GM12872 (cell line): ENCODE data around the gene KIF5C.

ENCODE experiments used
- CTCF ChIP-seq: IDR thresholded peaks from 3 replicates; pipeline ENCODE4 v1.5.1; 2011; ENCODE audit warnings: low read depth, mild to moderate bottlenecking, low read length, moderate library complexity; ENCODE audit not compliant: insufficient read depth

Gene KIF5C

GRCh38 chr2:148969659-148970061, 94.6 kb downstream of the KIF5C start:
- TF ChIP-seq CTCF: no peak

DNA sequence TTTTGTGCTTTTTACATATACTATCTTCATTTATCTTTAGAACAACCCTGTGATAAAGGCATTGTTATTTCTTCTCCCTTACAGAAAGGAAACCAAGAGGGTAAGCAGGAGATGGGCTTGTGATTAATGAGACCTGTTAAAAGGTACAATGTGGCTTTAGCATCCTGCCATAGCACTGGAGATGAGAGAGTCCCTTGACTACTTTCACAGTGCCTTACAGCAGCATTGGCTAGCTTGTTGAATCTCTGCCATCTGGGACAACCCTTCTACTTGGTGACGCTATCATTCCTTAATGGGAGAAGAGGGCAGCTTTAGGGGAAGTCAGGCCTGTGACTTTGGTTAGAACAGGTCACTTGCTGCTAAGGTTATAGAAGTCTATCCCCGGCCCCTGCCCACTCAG, 95.4 kb downstream of the KIF5C start:
- no peak for TF ChIP-seq CTCF

GRCh38 chr2:148971547-148971946, 96.5 kb downstream of the KIF5C start:
- TF ChIP-seq CTCF: no peak

DNA sequence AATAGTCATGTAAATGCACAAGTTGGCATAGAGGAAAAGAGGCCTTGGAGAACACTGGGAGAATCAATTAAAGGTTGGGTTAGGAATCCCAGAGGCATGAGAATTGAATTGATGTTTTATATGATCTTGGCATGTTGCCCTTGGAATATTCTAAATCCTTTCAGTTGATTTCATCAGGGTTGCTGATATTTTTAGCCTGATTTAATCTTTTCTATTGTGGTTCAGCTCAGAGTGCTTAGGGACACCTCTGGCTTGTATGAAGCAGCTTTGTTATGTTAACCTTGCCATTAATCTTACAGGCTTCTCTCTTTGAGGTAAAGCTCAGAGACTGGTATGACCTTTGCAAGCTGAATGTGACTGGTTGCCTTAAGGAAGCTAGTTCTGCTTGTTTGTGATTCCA, 99.1 kb downstream of the KIF5C start:
- no peak for TF ChIP-seq CTCF

DNA sequence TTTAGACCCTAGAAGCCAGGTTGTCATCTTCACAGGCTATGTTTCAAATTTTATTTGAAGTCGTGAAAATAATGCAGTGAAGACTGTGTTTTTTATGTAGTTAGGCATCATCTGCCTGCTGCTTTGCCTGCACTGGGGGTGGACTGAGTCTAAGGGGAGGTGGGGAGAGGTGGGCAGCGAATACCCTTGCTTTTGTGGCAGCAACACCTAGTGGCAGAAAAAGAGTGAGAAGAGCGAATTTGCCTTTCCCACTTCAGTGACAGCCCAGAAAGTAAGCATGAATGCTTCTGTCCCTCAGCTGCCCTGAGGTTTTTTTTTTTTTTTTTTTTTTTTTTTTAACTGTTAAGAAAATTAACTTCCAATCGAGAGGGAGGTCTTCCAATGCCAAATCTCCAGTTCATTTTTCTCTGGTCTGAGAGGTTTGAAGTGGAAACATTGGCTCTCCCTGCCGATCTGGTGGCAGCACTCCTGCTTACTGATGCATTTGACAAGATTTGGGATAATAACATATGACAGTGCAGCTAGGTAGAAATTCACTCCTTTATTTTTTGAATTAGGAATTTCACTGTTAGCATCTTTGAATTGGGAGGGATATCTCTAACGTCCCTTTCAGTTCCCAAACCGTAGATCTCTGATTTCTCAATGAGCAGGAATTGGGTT, 103.1 kb downstream of the KIF5C start:
- TF ChIP-seq CTCF: peak; percentile 21; the same call in 1 of the 3 replicates

- TF ChIP-seq CTCF: no peak
Measured at GRCh38 chr2:148978706-148979105, 103.7 kb downstream of the KIF5C start.

DNA sequence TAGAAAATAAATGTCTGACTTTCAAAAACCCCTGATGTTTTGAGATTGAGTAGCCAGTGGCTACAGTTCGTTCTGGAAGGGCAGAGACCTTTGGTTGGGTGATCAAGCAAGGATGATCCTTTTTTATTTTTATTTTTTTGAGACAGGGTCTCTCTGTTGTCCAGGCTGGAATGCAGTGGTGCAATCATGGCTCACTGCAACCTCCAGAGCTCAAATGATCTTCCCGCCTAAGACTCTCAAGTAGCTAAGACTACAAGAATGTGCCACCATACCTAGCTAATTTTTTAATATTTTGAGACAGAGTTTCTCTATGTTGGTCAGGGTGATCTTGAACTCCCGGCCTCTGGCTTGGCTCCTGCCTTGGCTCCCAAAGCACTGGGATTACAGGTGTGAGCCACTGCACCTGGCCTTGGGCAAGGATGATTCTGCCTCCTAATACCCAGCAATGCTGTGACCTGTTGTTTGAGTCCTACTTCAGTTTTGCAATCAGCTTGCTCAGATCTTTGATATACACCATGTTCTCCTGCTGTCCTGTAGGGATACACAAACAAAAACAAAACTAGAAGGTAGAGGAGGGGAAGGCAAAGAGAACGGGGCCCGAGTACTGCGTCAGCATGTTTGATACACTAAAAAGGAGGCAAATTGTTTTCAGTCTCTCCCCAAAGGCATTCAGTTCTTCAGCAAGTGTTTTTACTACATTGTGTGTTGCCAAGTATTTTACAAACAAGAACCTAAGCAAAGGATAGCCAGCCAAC, 104.3 kb downstream of the KIF5C start:
- TF ChIP-seq CTCF: no peak
